Natural killer cell (primary cell): ENCODE measurements around the gene ZEB2. TPM values are rescaled to one million over a fixed set of nuclear protein-coding genes. Genes with fewer than 3 reads are reported as not detected.
A peak's percentile ranks its signal among the peaks of the same experiment; 100 is the strongest.

ENCODE experiments used
- ATAC-seq, 3 donors: fragments of 150-1000 bp in 2 of 3; fragments of 200-7000 bp in 1 of 3; cut with Tn5 transposase; 1 replicate in 1 of 3; 2 replicates in 2 of 3; pipeline ENCODE4 v1.10.0; 2021; ENCODE audit warnings: mild to moderate bottlenecking in 2 of 3, moderate library complexity in 2 of 3
- DNase-seq, 2 donors: peaks; one replicate each; pipeline versions ENCODE4 v3.0.0 to v3.0.0-alpha.2; 2013 to 2021; ENCODE audit warnings: mixed read lengths in 1 of 2
- H3K27ac ChIP-seq: one replicate; pipeline ENCODE4 v1.5.1; 2013; ENCODE audit warnings: mild to moderate bottlenecking, low read length
- H3K27me3 ChIP-seq: one replicate; pipeline ENCODE4 v1.6.1; 2013; ENCODE audit warnings: low read length; ENCODE audit not compliant: control insufficient read depth, insufficient read depth
- H3K36me3 ChIP-seq: one replicate; pipeline ENCODE4 v1.6.1; 2013; ENCODE audit warnings: low read length; ENCODE audit not compliant: control insufficient read depth, insufficient read depth
- H3K4me1 ChIP-seq: one replicate; pipeline ENCODE4 v1.6.1; 2013; ENCODE audit warnings: low read length; ENCODE audit not compliant: control insufficient read depth, insufficient read depth
- H3K4me3 ChIP-seq: one replicate; pipeline ENCODE4 v1.5.1; 2013; ENCODE audit warnings: low read length
- H3K9me3 ChIP-seq: one replicate; pipeline ENCODE4 v1.6.1; 2013; ENCODE audit warnings: low read length; ENCODE audit not compliant: control insufficient read depth, insufficient read depth
- H3K27ac Mint-ChIP-seq, 2 donors: one replicate each; pipeline ENCODE4 v1.8.0; 2022; ENCODE audit warnings: mild to moderate bottlenecking in 2 of 2, mixed read lengths in 2 of 2, moderate library complexity in 1 of 2
- H3K27me3 Mint-ChIP-seq, 2 donors: one replicate each; pipeline ENCODE4 v1.8.0; 2022; ENCODE audit warnings: low read depth in 2 of 2, mixed read lengths in 2 of 2
- H3K36me3 Mint-ChIP-seq: one replicate; pipeline ENCODE4 v1.8.0; 2022; ENCODE audit warnings: mixed read lengths
- H3K4me1 Mint-ChIP-seq, 2 donors: one replicate each; pipeline ENCODE4 v1.8.0; 2022; ENCODE audit warnings: mixed read lengths in 2 of 2
- H3K4me3 Mint-ChIP-seq: one replicate; pipeline ENCODE4 v1.8.0; 2022; ENCODE audit warnings: mild to moderate bottlenecking, moderate library complexity, mixed read lengths
- H3K9me3 Mint-ChIP-seq, 2 donors: one replicate each; pipeline ENCODE4 v1.8.0; 2022; ENCODE audit warnings: mixed read lengths in 2 of 2
- CTCF ChIP-seq: fragments of 200-600 bp; IDR thresholded peaks from one replicate; pipeline ENCODE4 v1.8.0; 2022; ENCODE audit warnings: antibody characterized with exemption
- WGBS: methylation state at CpG from one replicate; pipeline ENCODE4 v1.1.7; 2013; ENCODE audit warnings: missing lambda C conversion rate; ENCODE audit not compliant: insufficient coverage; 5-methylcytosine and 5-hydroxymethylcytosine counted together
- intact Hi-C: fragments of 100-400 bp; cut with micrococcal nuclease; formaldehyde crosslinking; loops from one replicate; pipeline ENCODE4 v1.14.2; 2022
- total RNA-seq, 4 donors: library from RNA; stranded (reverse); fragments of 120-200 nt in 1 of 4; gene quantifications; one replicate each; pipeline versions ENCODE4 v1.2.3 to v1.2.4, GENCODE V29; 2013 to 2022

The ZEB2 gene
- total RNA-seq, 3 donors from 2014 or later (not counting 1 experiment from before 2014, with no cell fraction given): 718 to 1,143 (median 944) TPM

- DNase-seq (peak in 1 of 2 donors; percentile 13), ATAC-seq (peak in 1 of 3 donors; percentile 6)
- intact Hi-C loops: loop anchor here (5.0 to 10.0 kb wide), 3 partner anchors 191 to 661 kb away; a partner anchor contains a TSS
- Histone ChIP-seq H3K4me1 (peaks cover 19% of the 10 kb centered on the region), H3K27me3 (no peaks in the 10 kb centered on the region), H3K4me3 (peak overlapping the region; percentile 46), H3K27ac (peak overlapping the region; percentile 46), H3K36me3 (no peaks in the 10 kb centered on the region), H3K9me3 (no peaks in the 10 kb centered on the region)
- no peak for TF ChIP-seq CTCF
- Mint-ChIP-seq H3K9me3 (no peaks in the 10 kb centered on the region), H3K27me3 (no peaks in the 10 kb centered on the region), H3K36me3 (no peaks in the 10 kb centered on the region), H3K4me1 (peaks cover 24% of the 10 kb centered on the region in 2 donors), H3K4me3 (peak overlapping the region; percentile 93), H3K27ac (peak overlapping the region; percentile 84 to 87)
- 0% methylated on average over 14 of the region's 15 CpGs for WGBS
Measured at GRCh38 chr2:144523596-144524117, 3.7 kb upstream of the ZEB2 start.

GRCh38 chr2:144522897-144523595 is 3.1 kb upstream of the ZEB2 start:
- Histone ChIP-seq H3K27me3 (no peaks in the 10 kb centered on the region), H3K9me3 (no peaks in the 10 kb centered on the region), H3K4me1 (peaks cover 24% of the 10 kb centered on the region), H3K36me3 (no peaks in the 10 kb centered on the region), H3K4me3 (peak overlapping the region; percentile 46), H3K27ac (peak overlapping the region; percentile 46)
- intact Hi-C loops: loop anchor here (5.0 to 10.0 kb wide), 3 partner anchors 191 to 662 kb away; a partner anchor contains a TSS
- H3K9me3 Mint-ChIP-seq: no peaks in the 10 kb centered on the region
- 38% methylated on average over 17 of the region's 21 CpGs for WGBS
- ATAC-seq (no peak), DNase-seq (peak in 1 of 2 donors; percentile 36)
- TF ChIP-seq CTCF: no peak
- no peaks in the 10 kb centered on the region for H3K27me3 Mint-ChIP-seq
- H3K4me3 Mint-ChIP-seq: peak overlapping the region; percentile 93
- peaks cover 24% of the 10 kb centered on the region in 2 donors for H3K4me1 Mint-ChIP-seq
- no peaks in the 10 kb centered on the region for H3K36me3 Mint-ChIP-seq
- peak overlapping the region; percentile 84 to 87 for H3K27ac Mint-ChIP-seq

GRCh38 chr2:144522176-144522896 is 2.4 kb upstream of the ZEB2 start:
- Mint-ChIP-seq H3K27ac (peak overlapping the region; percentile 84 to 87), H3K9me3 (no peaks in the 10 kb centered on the region), H3K4me1 (peaks cover 24% of the 10 kb centered on the region in 2 donors), H3K4me3 (peak overlapping the region; percentile 93), H3K36me3 (no peaks in the 10 kb centered on the region), H3K27me3 (no peaks in the 10 kb centered on the region)
- Histone ChIP-seq H3K4me3 (no peak overlapping the region), H3K27ac (no peak overlapping the region), H3K27me3 (no peaks in the 10 kb centered on the region), H3K9me3 (no peaks in the 10 kb centered on the region), H3K4me1 (peaks cover 24% of the 10 kb centered on the region), H3K36me3 (no peaks in the 10 kb centered on the region)
- 61% methylated on average over 7 of the region's 8 CpGs for WGBS
- TF ChIP-seq CTCF: no peak
- intact Hi-C loops: loop anchor here (5.0 to 10.0 kb wide), 3 partner anchors 190 to 662 kb away; a partner anchor contains a TSS
- no peak for ATAC-seq
- DNase-seq: no peak
